GM19468 (cell line): Measurements from ENCODE around the gene ITPK1.

Experiments used
- ATAC-seq: cut with Tn5 transposase; IDR thresholded peaks from one replicate; pipeline ENCODE4 v1.9.1; 2021; ENCODE audit warnings: mild to moderate bottlenecking, moderate library complexity, moderate number of reproducible peaks; ENCODE audit not compliant: unreplicated experiment; ENCODE audit errors: extremely low read depth

Gene ITPK1

DNA sequence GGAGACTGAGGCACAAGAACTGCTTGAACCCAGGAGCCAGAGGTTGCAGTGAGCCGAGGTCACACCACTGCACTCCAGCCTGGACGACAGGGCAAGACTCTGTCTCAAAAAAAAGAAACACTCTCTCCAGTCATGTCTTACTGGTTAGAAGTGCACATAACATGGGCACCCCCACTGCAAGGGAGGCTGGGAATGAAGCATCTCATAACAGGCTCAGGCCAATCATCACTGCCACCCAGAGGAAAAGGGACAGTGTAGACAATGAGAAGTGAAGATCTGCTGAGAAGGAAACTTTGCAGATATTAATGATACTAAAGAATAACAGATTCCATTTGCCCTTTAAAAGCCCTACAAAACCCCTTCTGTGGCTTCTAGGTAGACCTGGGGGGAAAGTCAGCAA lies 66.9 kb downstream of the ITPK1 start:
- ATAC-seq, result no peak

DNA sequence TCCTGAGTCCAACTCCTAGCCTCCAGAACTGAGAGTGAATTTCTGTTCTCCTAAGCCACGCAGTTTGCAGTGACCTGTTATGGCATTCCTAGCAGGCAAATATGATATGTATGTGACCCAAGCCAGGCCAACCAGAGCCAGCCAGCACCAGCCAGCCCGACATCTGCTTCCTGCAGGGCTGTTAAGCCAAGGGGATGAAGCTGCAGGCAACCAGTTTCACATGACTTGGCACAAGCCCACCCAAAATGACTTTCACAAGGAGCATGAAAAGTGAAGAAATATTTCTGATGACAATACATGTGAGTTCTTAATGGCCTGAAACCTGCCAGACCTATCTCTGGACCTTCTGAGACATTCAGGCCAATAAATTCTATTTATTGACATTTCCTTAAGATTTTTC lies 68.1 kb downstream of the ITPK1 start:
- no peak for ATAC-seq

DNA sequence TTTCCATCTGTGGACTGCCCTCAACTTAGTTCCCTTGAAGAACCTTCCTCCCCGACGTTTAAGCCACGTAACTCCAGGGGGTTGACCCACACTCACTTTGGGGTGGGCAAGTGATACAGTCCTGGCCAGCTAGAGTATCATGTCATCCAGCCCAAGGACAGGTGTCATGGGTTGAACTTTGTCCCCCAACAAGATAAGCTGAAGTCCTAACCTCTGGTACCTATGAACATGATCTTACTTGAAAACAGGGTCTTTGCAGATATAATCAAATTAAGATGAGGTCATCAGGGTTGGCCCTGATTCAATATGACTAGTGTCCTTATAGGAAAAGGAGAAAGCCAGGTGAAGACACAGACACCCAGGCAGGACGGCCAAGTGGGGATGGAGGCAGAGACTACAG lies 68.6 kb downstream of the ITPK1 start:
- ATAC-seq, result no peak

DNA sequence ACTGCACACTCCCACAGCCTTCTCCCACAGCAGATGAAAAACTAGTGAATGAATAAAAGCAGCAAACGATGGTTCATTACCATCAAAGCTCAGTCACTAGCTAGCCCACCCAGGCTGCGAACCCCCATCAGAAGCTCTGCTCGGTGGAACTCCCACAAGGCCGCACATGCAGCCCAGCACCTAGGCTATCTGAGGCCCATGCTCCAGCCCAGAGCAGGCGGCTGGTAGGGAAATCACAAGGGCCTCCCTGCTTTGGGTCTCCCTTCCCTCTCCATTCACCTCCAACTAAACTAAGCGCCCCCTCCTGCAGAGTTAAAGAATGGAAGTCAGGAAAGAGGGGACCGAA lies 69.0 kb downstream of the ITPK1 start:
- ATAC-seq, result no peak

DNA sequence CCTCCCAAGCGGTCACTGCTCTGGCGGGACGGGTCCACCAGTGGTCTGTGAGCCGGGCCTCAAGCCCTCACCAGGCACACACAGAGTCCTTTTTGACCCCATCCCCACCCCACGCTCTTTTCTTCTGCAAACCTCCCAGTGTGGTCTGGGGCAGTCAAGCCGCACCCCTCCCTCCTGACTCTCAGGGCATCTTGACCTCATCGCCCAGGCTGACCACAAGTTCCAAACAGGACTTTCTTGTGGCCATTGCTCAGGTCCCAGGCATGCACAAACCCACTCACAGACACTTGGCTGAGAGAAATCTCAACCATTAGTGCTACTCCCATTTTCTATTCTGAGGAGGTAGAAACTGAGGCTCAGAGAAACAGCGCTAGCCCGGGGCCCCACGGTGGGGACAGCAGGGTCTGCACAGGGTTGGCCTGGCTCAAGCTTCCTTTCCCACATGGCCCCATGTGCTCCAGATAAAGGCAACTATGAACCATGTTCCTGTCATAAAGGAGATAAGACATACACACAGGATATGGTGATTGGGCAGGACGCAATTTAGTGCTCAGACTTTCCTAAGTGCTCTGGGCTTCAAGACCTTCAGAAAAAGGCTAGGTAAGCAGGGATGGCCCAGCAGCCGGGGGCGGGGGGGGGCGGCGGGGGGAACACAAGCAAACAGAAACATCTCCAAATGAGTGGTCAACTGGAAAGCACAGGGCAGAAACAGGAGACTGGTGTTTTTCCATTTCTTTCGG lies 69.6 kb downstream of the ITPK1 start:
- ATAC-seq, result no peak

DNA sequence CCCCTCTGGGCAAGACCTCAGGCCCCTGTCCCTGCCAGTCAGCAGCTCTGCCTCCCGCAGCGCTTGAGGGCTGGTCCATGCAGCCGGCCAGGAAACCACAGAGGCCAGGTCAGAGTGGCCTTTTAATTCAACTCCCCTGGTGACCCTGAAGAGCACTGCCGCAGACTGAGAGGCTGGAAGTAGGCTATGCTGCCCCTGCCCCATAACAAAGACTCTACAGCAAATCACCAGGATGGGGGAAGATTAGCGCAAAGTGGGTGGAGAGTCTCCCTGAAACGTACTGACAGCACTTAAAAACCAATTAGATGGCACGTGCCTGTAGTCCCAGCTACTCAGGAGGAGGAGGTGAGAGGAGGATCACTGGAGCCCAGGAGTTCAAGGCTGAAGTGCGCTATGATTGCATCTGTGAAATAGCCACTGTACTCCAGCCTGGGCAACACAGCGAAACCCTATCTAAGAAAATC lies 70.5 kb downstream of the ITPK1 start:
- ATAC-seq, result no peak

DNA sequence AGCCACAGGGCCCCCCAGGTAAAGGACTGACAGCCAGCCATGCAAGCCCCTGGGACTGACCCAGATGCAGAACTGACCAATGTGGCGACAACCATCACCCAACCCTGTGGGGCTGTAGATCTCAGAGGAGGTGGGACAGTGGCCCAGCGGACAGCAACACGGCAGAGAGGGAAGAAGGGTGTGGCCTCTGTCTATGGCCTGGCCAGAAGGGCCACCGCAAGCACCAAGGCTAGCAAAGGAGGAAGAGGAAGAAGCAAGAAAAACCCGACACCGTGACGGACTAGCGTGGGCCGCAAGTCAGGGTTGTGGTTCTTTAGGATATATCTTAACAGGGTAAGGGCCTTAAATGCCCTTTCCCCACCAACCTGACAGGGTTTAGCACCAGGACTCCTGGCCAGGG lies 71.2 kb downstream of the ITPK1 start:
- ATAC-seq, result peak; percentile 9

DNA sequence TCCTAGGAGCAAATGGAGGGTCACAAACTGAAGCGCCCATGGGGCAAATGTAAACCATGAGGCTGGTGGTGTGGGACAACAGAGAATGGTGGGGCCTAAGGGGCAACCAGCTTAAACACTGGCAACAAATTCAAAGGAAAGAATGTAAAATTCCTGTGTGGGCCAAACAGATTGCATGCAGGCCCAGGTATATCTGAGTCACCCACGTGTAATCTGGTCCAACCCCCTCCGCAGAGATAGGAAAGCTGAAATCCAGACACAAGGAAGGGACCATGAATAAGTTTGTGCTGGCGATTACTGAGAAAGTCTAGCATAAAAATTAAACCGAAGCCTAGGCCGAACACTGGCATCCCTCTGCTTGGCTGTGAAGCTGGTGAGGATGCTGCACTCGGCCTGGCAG lies 71.6 kb downstream of the ITPK1 start:
- no peak for ATAC-seq

DNA sequence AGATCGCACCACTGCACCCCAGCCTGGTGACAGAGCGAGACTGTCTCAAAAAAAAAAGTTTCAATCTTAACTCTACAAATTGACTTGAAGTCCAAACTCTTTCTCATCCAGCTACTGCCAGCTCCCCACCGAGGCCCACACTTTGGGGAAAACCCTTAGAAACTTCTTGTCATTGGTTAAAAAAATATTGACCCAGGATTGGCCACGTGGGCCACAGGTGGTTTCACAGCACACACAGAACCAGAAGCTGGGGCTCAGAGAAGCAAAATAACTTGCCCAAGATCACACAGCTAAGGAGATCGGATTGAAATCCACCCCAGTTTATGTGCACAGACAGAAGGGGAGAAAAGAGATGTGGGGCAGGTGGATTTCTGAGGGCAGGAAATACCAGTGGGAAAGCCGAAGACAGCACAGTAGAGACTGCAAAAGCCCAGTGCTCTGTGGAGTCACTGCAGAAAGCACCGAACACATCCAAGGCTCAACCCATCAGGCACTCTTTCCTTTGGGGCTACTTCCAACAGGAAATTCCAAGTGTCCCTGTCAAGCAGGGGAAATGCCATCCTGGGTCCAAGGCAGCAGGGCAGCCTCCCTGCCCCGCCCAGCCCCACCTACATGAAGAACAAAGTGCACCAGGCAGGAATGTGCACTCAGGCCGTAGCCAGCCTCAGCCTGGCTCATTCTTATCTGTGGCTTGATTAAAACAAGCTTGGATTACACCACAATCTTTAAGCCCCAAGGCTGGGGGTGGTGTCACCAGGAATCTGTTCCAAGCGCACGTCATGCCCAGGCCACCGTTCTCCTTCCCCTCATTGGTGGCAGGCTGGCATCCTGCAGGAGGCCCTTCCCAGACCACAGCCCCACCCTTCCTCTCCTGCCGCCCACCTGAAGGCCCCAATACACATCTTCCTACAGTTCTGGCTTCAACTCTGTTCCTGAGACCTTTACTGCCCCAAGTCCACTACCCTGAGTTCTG lies 72.5 kb downstream of the ITPK1 start:
- ATAC-seq, result no peak

DNA sequence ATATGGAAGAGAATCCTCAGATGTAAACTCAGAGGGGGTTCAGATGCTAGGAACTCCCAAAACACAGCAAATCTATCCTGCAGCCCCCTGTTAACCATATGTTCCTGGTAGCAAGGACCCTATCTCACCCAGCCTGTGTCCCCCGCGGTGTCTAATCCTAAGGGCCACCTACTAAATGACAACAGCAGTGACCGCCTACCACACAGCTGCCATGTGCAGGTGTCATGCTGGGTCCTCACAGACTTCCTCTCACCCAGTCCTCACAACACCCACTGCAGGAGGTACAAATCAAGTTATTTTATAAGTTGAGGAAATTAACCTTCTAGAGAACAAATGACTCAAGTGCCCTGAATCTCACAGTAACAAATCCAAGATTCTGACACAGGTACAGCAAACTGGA lies 73.9 kb downstream of the ITPK1 start:
- ATAC-seq, result no peak

DNA sequence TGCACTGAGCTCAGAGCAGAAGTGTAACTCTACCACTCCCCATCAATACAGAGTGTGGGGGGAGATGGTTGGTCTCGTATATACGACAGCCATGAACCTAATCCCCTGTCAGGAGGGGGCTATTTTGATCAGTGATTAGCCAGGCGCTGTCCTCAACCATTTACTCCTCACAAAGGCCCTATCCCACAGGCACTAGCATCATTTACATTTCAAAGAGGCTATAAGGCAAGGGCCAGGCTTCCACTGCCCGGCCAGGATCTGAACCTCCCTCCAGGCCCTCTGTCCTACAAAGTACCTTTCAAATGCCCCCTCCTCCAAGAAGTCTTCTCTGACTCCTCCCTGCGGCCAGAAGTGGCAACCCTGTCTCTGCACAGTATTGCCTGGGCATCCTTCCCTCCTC lies 74.7 kb downstream of the ITPK1 start:
- ATAC-seq, result no peak

DNA sequence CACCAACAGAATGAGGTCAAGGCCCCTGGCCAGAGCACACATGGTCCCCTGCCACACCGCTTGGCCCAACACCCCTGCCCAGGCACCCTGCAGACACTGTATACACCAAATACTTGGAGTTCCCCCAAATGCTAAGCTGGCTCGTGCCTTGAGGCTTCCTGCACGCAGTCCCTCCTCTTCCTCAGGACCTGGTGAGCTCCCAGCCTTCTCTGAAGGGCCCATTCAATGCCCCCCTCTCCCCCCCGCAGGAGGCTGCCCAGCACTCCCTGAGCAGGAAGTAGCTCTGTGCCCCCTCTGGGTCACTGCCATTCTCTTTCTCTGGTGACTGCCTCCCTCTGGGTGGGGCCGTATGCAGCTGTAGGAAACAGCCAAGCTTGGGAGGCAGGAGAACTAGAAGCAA lies 75.3 kb downstream of the ITPK1 start:
- no peak for ATAC-seq

DNA sequence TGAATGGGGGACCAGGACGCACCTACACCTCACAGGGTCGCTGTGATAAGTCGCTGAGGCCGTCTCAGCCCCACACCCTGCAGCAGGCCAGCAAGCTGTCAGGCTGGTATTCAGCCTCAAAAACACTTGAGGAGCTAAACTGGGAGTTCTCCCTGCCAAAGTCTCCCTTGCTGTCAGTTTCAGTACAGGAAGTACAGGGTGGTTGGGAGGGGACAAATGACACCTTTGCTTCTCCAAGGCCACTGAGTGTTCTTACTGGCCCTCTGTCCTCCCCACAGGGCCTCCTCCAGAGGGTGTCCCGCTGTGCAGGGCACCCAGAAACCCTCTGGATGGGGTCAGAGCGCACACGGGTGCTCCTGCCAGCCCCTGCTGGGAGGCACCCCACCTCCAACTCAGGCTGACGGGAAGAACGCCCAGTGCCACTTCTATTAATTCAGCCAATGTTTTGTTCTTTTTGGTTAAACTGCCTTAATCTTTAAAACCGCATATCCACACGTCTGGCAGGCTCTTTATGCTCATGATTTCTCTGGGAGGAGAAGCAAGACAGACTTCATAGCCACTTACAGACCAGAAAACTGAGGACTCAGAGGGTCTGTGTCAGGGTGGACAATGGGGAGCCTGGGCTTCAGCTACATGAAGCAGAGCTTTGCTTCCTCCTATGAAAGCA lies 75.9 kb downstream of the ITPK1 start:
- ATAC-seq, result no peak

DNA sequence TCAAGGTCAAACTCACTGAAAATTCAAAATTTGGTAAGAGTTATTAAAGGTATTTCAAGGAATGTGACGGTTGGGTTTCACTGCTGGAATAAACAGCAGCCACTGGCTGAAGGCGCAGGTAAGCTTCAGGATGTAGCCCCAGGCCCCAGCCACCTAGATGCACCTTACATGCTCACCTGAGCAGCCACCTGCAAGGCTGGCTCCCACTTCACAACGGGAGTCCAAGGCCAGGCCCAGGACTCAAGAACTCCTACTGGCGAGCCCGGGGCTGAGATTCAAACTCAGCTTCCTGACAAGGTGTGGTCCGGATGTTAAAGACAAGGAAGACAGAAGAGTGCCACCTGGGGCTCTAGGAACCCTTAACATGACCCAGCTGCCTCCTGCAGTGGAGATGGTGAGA lies 78.4 kb downstream of the ITPK1 start:
- no peak for ATAC-seq

DNA sequence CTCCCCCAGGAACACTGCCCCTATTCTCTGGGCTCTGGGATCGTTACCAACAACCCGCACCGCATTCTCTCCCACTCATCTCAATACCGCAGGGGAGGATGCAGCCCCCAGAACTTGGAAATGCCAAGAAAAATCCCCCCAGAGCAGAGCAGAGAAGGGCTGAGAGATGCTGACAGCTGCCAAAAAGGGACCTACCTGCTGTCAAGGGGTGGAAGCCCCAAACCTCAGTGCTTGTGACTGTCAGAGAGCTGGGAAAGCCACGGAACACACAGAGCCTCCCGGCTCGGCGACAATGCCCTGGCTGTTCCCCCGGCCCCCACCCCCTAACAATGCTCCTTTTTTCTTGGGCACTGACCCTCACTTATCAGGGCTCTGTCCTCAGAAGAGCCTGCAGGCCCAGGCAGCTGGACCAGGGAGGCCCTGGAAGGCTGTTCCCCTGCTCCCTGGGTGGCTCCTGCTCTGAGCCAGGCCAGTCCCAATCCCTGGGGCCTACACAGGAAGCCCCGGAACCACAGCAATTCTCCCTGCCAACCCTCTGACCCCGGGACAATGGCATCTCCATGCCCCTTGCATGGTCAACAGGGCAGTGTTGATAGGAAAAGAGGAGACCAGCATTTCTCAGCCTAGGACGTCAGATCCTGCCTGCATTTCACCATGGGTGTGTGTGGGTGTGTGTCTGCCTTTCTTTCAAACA lies 78.9 kb downstream of the ITPK1 start:
- ATAC-seq, result no peak

DNA sequence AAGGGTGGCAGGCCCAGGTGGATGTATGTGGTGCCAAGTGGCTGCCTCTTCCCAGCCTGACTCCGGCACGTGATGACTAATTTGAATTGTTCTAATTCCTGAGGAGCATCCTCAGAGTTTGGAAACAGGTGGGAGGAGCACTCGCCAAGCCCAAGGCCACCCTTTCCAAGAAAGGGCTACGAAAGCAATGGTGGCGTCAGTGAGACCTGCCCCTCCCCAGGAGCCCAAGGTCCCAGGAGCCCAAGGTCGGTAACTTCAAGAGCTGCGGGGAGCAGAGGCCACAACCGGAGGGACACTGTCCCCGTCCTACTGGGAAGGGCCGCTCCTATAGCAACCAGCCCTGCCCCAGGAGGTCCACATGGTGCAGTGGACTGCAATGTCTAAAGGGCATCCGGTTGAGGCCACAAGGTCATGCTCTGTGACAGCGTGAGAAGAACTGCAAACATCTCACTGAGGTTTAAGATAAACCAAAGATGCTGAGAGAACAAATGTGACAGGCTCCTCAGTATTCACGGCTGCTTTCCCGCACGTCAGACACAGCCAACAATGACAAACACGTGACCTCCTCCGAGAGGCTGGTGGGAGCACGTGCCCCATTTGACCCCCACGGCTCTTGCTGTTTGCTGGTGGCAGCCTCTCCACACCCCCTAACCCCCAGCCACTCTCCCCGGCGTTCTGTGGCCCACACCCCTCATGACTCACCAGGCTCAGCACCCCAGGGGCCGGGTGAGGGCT lies 79.6 kb downstream of the ITPK1 start:
- ATAC-seq, result no peak

DNA sequence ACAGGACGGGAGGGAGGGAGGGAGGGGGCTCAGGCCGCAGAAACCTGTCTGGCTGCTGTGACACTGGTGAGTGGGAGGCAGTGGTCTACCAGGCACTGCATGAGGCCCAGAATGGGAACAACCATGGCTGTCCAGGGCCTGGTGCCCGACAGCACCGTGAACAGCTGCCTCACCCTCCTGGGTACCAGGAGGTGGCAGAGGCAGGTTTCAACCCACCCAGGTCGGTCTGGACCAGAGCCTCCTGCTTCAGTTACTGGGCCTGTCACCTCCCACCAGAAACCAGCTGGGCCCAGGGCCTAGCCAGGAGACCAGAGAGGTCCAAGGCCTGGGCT lies 80.2 kb downstream of the ITPK1 start:
- no peak for ATAC-seq

DNA sequence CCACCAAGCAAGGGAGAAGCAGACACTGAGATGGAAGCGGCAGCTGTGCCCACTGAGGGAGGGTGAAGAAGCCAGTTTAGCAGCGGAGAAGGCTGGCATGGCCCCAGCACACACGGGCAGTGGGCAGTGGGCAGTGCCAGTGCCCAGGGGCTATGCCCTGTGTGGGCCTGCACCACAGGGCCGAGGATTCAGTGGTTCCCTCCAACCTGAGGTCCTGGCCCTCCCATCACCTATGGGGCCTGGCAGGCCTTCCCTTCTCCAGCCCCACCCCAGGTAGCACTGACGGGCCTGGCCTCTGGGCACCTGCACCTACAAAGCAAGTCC lies 81.1 kb downstream of the ITPK1 start:
- no peak for ATAC-seq

DNA sequence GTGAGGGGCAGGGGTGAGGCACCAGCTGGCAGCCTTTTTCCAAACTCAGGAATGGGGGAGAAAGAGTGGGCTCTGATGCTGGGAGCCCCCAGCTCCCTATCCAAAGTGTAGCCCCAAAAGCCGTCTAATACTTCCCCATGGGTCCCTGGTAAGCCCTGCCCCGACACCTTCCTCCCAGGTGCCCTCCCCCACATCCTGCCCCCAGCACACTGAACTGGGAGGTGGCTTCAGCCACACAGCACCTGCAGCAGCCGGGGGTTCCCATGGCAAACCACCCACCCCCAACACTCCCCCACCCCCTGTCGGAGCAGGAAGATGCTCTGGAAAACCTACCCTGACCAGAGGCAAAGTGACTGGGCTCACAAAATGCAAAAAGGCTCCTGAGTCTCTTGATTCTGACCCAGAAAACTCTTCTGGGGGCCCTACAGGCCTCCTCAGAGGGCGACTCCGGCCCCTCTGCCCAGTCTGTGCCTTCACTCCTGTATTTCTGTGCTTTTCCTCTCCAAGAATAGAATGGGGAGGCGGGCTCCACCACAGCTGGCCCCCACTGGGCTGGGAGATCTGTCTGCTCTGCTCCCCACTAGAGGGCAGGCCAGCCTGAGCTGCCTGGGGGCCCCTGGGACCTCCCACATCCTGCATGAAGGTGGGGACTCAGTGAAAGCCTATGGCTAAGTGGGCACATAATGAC lies 81.6 kb downstream of the ITPK1 start:
- peak; percentile 41 for ATAC-seq
